HepG2 (cell line): ENCODE data around the gene CDR2L. TPM values are rescaled to one million over a fixed set of nuclear protein-coding genes. Genes with fewer than 3 reads are reported as not detected.

ENCODE experiments used
- ELF3 ChIP-seq: IDR thresholded peaks from 2 replicates; pipeline ENCODE4 v1.6.1; 2016; ENCODE audit warnings: missing genetic modification reagents, missing compliant biosample characterization
- HCFC1 ChIP-seq: fragments of 150-350 bp; IDR thresholded peaks from 2 replicates; pipeline ENCODE4 v1.6.1; 2014; ENCODE audit warnings: low read depth, low read length
- NR3C1 ChIP-seq: sonication (generic); formaldehyde crosslinking; IDR thresholded peaks from 2 replicates; pipeline ENCODE4 v1.4.0; 2020; ENCODE audit warnings: missing genetic modification reagents
- PHF20 ChIP-seq: sonication (generic); formaldehyde crosslinking; IDR thresholded peaks from 2 replicates; pipeline ENCODE4 v1.5.0; 2020; ENCODE audit warnings: mild to moderate bottlenecking, missing genetic modification reagents
- RORA ChIP-seq: sonication (generic); formaldehyde crosslinking; IDR thresholded peaks from 2 replicates; pipeline ENCODE4 v1.5.0; 2020; ENCODE audit warnings: mild to moderate bottlenecking, missing genetic modification reagents, moderate library complexity
- SMC3 ChIP-seq: IDR thresholded peaks from 2 replicates; pipeline ENCODE4 v1.6.1; 2011; ENCODE audit warnings: low read length, improper control_type of control experiment
- TFDP1 ChIP-seq: IDR thresholded peaks from 2 replicates; pipeline ENCODE4 v1.6.1; 2016; ENCODE audit warnings: missing compliant biosample characterization, missing genetic modification reagents, borderline replicate concordance
- ZBTB21 ChIP-seq: sonication (generic); formaldehyde crosslinking; IDR thresholded peaks from 2 replicates; pipeline ENCODE4 v1.4.0; 2020; ENCODE audit warnings: missing genetic modification reagents
- ZBTB44 ChIP-seq: sonication (generic); formaldehyde crosslinking; IDR thresholded peaks from 2 replicates; pipeline ENCODE4 v1.4.0; 2020; ENCODE audit warnings: missing genetic modification reagents
- ZFP36L1 ChIP-seq: sonication (generic); formaldehyde crosslinking; IDR thresholded peaks from 2 replicates; pipeline ENCODE4 v1.8.0; 2022; ENCODE audit warnings: mild to moderate bottlenecking, missing genetic modification reagents, moderate library complexity
- ZNF160 ChIP-seq: sonication (generic); formaldehyde crosslinking; IDR thresholded peaks from 2 replicates; pipeline ENCODE4 v1.8.0; 2022; ENCODE audit warnings: mild to moderate bottlenecking, inconsistent platforms, missing genetic modification reagents
- ZNF256 ChIP-seq: sonication (generic); formaldehyde crosslinking; conservative IDR thresholded peaks from 2 replicates; pipeline ENCODE4 v1.4.0; 2020; ENCODE audit warnings: missing genetic modification reagents
- ZNF317 ChIP-seq: sonication (generic); formaldehyde crosslinking; IDR thresholded peaks from 2 replicates; pipeline ENCODE4 v1.5.0; 2020; ENCODE audit warnings: mild to moderate bottlenecking, missing genetic modification reagents
- ZNF335 ChIP-seq: sonication (generic); formaldehyde crosslinking; IDR thresholded peaks from 2 replicates; pipeline ENCODE4 v1.4.0; 2020; ENCODE audit warnings: missing genetic modification reagents
- ZNF343 ChIP-seq: sonication (generic); formaldehyde crosslinking; IDR thresholded peaks from 2 replicates; pipeline ENCODE4 v1.4.0; 2020; ENCODE audit warnings: mild to moderate bottlenecking, missing genetic modification reagents
- ZNF367 ChIP-seq: sonication (generic); formaldehyde crosslinking; IDR thresholded peaks from 2 replicates; pipeline ENCODE4 v1.4.0; 2020; ENCODE audit warnings: missing genetic modification reagents, borderline replicate concordance
- ZNF75D ChIP-seq: sonication (generic); formaldehyde crosslinking; IDR thresholded peaks from 2 replicates; pipeline ENCODE4 v1.8.1; 2023; ENCODE audit warnings: missing genetic modification reagents, mild to moderate bottlenecking, borderline replicate concordance
- ZNF770 ChIP-seq: sonication (generic); formaldehyde crosslinking; IDR thresholded peaks from 2 replicates; pipeline ENCODE4 v1.5.0; 2020; ENCODE audit warnings: mild to moderate bottlenecking, missing genetic modification reagents
- ZNF776 ChIP-seq: sonication (generic); formaldehyde crosslinking; IDR thresholded peaks from 2 replicates; pipeline ENCODE4 v1.4.0; 2020; ENCODE audit warnings: mild to moderate bottlenecking, missing genetic modification reagents
- ZNF780A ChIP-seq: sonication (generic); formaldehyde crosslinking; IDR thresholded peaks from 2 replicates; pipeline ENCODE4 v1.8.0; 2022; ENCODE audit warnings: mild to moderate bottlenecking, missing genetic modification reagents, moderate library complexity
- ZNF850 ChIP-seq: sonication (generic); formaldehyde crosslinking; conservative IDR thresholded peaks from 2 replicates; pipeline ENCODE4 v1.9.0; 2021; ENCODE audit warnings: mild to moderate bottlenecking, missing genetic modification reagents
- ZXDC ChIP-seq: sonication (generic); formaldehyde crosslinking; IDR thresholded peaks from 2 replicates; pipeline ENCODE4 v1.5.0; 2020; ENCODE audit warnings: mild to moderate bottlenecking, missing genetic modification reagents
- polyA plus RNA-seq, 8 experiments: library from polyadenylated mRNA; depleted of rRNA in 3 of 8; stranded (reverse) in 7 of 8; unstranded in 1 of 8; fragments of >200 nt; fragmentation: Illumina TruSeq in 4 of 8; extraction: Trizol in 4 of 8; gene quantifications; 2 replicates each; pipeline versions ENCODE4 v1.2.1 to v1.2.3, GENCODE V29; 2011 to 2016; ENCODE audit warnings: low read depth in 4 of 8, missing spikeins in 1 of 8, mixed read lengths in 1 of 8; ENCODE audit not compliant: insufficient read depth in 1 of 8
- total RNA-seq, 5 experiments: library from RNA; depleted of rRNA; stranded (reverse); fragments of >200 nt; fragmentation: Illumina TruSeq; extraction: Trizol; gene quantifications; 2 replicates each; pipeline ENCODE4 v1.2.3, GENCODE V29; 2016; ENCODE audit warnings: low read depth in 1 of 5
- TF ChIP-seq, protein P1 (sequence below): sonication (generic); formaldehyde crosslinking; IDR thresholded peaks from 2 replicates; pipeline ENCODE4 v1.8.1; 2023; ENCODE audit warnings: missing genetic modification reagents, mild to moderate bottlenecking, borderline replicate concordance

CDR2L gene
- total and polyA plus RNA-seq, 2 of the 13 experiments (the other 11 are each of a cell fraction or from before 2014, with no cell fraction given) = 1.9 to 2.1 TPM

DNA sequence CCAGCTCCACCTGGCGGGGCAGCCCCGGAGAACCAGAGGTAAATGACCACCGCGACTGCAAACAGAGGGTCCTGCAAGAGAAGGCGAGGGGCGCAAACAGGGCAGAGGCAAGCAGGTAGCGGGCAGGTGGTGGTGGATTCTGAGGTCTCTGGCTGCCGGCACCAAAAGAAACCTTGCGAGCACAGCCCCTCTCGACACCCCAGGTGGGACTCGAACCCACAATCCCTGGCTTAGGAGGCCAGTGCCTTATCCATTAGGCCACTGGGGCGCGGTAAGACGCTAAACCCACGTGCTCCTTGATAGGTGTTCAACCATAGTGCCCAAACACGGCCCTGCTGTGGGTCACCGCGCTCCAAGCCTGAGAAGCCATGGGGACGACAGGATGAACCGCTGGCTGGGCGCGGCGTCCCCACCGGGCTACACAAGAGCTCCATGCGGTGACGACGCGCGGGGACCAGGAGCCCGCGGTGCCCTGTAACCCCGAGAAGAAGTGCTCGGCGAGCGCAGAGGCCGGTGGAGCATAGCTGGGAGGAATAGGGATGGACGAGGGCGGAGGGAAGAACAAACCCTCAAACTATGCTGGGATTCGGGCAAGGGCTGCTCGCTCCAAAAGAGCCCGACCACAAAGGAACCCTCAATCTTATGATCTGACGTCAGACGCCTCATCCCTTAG, 46.9 kb downstream of the CDR2L start (continued):
- peak; percentile 68; the same call in 1 of the 2 replicates for TF ChIP-seq ZXDC (CRISPR knock-in tag)
- TF ChIP-seq, protein P1, sequence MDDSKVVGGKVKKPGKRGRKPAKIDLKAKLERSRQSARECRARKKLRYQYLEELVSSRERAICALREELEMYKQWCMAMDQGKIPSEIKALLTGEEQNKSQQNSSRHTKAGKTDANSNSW (CRISPR knock-in tag) = peak; percentile 91; the same call in 1 of the 2 replicates
- TF ChIP-seq ZFP36L1 (CRISPR knock-in tag) = 0 out of 2 replicates have a peak, but pooled peaks have one; percentile 3
- TF ChIP-seq ZNF367 (CRISPR knock-in tag) = no peak
- peak; percentile 96 for TF ChIP-seq TFDP1 (CRISPR knock-in tag)
- peak; percentile 93 for TF ChIP-seq ZNF256
- TF ChIP-seq PHF20 = peak; percentile 47
- peak; percentile 95; the same call in 1 of the 2 replicates for TF ChIP-seq ZNF776 (CRISPR knock-in tag)
- no peak for TF ChIP-seq NR3C1
- no peak; the same call in 1 of the 2 replicates for TF ChIP-seq ZBTB44 (CRISPR knock-in tag)
- peak; percentile 97 for TF ChIP-seq ZNF343 (CRISPR knock-in tag)
- 0 out of 2 replicates have a peak, but pooled peaks have one; percentile 14 for TF ChIP-seq ZNF75D (CRISPR knock-in tag)
- TF ChIP-seq ZBTB21 (CRISPR knock-in tag) = no peak
- TF ChIP-seq ZNF160 = peak; percentile 74
- peak; percentile 55; the same call in 1 of the 2 replicates for TF ChIP-seq ZNF335
- no peak; the same call in 1 of the 2 replicates for TF ChIP-seq HCFC1
- TF ChIP-seq ZNF770 (CRISPR knock-in tag) = no peak; the same call in 1 of the 2 replicates
- TF ChIP-seq ZNF317 (CRISPR knock-in tag) = peak; percentile 27; the same call in 1 of the 2 replicates
- no peak for TF ChIP-seq ZNF850 (CRISPR knock-in tag)
- TF ChIP-seq ELF3 (CRISPR knock-in tag) = peak; percentile 63
- no peak; the same call in 1 of the 2 replicates for TF ChIP-seq RORA
- 0 out of 2 replicates have a peak, but pooled peaks have one; percentile 3 for TF ChIP-seq ZNF780A (CRISPR knock-in tag)
- no peak for TF ChIP-seq SMC3
